Type B pancreatic cell (in vitro differentiated cells): Measurements from ENCODE around the gene MARVELD1. TPM values are rescaled to one million over a fixed set of nuclear protein-coding genes. Genes with fewer than 3 reads are reported as not detected.

ENCODE experiments used
- DNase-seq: peaks from one replicate; pipeline ENCODE4 v3.0.0; 2021; ENCODE audit warnings: mixed read lengths; ENCODE audit not compliant: unreplicated experiment; ENCODE audit errors: extremely low spot score
- H3K27ac Mint-ChIP-seq: 2 replicates; pipeline ENCODE4 v1.8.0; 2021; ENCODE audit warnings: mild to moderate bottlenecking, mixed read lengths
- H3K27me3 Mint-ChIP-seq: 2 replicates; pipeline ENCODE4 v1.8.0; 2021; ENCODE audit warnings: mixed read lengths
- H3K36me3 Mint-ChIP-seq: 2 replicates; pipeline ENCODE4 v1.8.0; 2021; ENCODE audit warnings: mixed read lengths
- H3K4me1 Mint-ChIP-seq: one replicate; pipeline ENCODE4 v1.8.0; 2021; ENCODE audit warnings: mixed read lengths; ENCODE audit not compliant: unreplicated experiment
- H3K4me3 Mint-ChIP-seq: 2 replicates; pipeline ENCODE4 v1.8.0; 2021; ENCODE audit warnings: mild to moderate bottlenecking, mixed read lengths
- H3K9me3 Mint-ChIP-seq: 2 replicates; pipeline ENCODE4 v1.8.0; 2021; ENCODE audit warnings: mixed read lengths
- long read RNA-seq: library from polyadenylated mRNA; unstranded; transcript quantifications from one replicate; pipeline ENCODE4 v2.0.0, GENCODE V29; 2020
- total RNA-seq: library from RNA; stranded (reverse); gene quantifications from 2 replicates; pipeline ENCODE4 v1.2.1, GENCODE V29; 2021; ENCODE audit warnings: low replicate concordance
- TF ChIP-seq, protein P1 (sequence below): fragments of 200-600 bp; sonication (generic); conservative IDR thresholded peaks from 2 replicates; pipeline ENCODE4 v1.5.0; 2021; ENCODE audit warnings: antibody characterized with exemption, mild to moderate bottlenecking

Gene MARVELD1
- 16.8 and 43.7 TPM in 2 replicates for total RNA-seq
- long read RNA-seq, transcript MARVELD1-201 (2 exons, 3,221 nt), result major isoform, 6 of 6 reads
- long read RNA-seq, partial matches to known transcripts, result 0 of 6 reads
- long read RNA-seq, other reads (novel, unspliced or antisense), result 0 of 6 reads

DNA sequence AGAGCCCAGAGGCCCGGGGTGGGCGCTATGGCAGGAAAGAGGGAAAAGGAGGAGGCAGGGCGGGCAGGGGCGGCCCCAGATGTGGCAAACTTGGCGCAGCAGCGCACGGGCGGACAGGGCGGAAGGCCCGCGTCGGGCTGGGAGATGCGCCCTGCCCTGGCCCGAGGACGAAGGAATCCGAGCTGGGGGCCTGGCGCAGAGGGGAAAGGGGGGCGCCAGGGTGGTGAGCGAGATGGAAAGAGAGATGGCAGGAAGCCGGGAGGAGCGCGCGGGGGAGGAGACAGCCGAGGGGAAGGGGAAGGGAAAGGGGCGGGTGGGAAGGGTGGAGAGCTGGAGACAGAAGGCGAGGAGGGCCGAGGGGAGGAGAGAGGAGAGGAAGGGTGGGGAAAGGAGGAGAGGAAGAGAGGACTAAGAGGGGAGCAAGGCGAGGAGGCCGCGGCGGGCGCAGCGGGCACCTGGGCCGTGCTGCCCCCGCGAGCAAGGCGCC lies at the start of gene MARVELD1:
Gene MARVELD1 (plus strand): TSS at position 392 of the 487 bp plus-strand sequence. CDS start 147 bp downstream, outside the sequence.
- H3K27me3 Mint-ChIP-seq, result peaks cover 19% of the 10 kb centered on the region
- no peaks in the 10 kb centered on the region for H3K9me3 Mint-ChIP-seq
- H3K4me3 Mint-ChIP-seq, result peak within 1 kb of the TSS; percentile 100
- peak within 1 kb of the TSS; percentile 98 for H3K27ac Mint-ChIP-seq
- TF ChIP-seq, protein P1, sequence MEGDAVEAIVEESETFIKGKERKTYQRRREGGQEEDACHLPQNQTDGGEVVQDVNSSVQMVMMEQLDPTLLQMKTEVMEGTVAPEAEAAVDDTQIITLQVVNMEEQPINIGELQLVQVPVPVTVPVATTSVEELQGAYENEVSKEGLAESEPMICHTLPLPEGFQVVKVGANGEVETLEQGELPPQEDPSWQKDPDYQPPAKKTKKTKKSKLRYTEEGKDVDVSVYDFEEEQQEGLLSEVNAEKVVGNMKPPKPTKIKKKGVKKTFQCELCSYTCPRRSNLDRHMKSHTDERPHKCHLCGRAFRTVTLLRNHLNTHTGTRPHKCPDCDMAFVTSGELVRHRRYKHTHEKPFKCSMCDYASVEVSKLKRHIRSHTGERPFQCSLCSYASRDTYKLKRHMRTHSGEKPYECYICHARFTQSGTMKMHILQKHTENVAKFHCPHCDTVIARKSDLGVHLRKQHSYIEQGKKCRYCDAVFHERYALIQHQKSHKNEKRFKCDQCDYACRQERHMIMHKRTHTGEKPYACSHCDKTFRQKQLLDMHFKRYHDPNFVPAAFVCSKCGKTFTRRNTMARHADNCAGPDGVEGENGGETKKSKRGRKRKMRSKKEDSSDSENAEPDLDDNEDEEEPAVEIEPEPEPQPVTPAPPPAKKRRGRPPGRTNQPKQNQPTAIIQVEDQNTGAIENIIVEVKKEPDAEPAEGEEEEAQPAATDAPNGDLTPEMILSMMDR, result no peak
- no peak for DNase-seq
- H3K36me3 Mint-ChIP-seq, result peaks cover 11% of the 10 kb centered on the region
- peaks cover 27% of the 10 kb centered on the region for H3K4me1 Mint-ChIP-seq

DNA sequence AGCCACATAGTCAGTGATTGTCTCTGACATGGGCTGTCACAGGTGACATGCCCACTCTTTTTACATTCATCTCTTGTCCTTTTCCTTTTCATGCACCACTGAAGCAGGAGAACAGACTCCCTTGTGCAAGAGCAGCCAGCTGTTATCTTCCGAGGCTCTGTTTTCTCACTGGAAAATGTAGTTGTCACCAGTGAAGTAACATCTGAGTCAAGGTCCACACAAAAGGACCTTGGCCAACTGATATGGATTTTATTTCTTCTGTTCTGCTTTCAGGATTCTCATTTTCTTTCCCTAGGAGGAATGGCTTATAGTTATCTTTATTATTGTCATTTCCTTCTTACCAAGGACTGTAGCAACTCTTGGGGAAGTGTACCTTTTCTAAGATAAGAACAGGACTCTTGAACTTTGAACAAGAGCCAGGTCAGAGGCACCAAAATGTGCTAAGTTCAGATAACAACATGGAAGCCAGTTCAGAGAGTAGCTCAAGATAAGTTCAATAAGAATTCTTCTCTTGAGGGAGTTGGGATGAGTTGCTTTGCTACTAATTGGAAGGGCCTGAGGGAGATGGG lies 49.2 kb upstream of the MARVELD1 start:
- Mint-ChIP-seq H3K4me1 (peaks cover 4% of the 10 kb centered on the region), H3K9me3 (no peaks in the 10 kb centered on the region), H3K27me3 (no peaks in the 10 kb centered on the region), H3K27ac (no peak overlapping the region), H3K36me3 (peaks cover 17% of the 10 kb centered on the region), H3K4me3 (no peak overlapping the region)
- DNase-seq, result no peak
- TF ChIP-seq, protein P1, result no peak

DNA sequence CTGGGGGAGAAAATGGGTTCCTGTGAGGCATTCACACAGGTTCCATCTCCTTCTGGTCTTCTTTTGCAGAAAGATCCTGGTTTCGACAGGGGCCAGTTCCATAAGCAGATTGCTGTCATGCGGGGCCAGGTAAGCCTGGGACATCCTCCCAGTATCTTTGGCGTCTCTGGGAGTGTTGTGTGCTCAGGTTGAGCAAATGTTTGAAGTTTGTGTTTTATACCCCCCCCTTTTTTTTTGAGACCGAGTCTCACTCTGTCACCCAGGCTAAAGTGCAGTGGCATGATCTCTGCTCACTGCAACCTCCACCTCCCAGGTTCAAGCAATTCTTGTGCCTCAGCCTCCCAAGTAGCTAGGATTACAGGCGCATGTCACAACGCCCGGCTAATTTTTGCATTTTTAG lies 46.5 kb upstream of the MARVELD1 start:
- Mint-ChIP-seq H3K9me3 (no peaks in the 10 kb centered on the region), H3K27ac (no peak overlapping the region), H3K4me3 (no peak overlapping the region), H3K36me3 (peaks cover 21% of the 10 kb centered on the region), H3K27me3 (no peaks in the 10 kb centered on the region), H3K4me1 (no peaks in the 10 kb centered on the region)
- no peak for DNase-seq
- TF ChIP-seq, protein P1, result no peak

DNA sequence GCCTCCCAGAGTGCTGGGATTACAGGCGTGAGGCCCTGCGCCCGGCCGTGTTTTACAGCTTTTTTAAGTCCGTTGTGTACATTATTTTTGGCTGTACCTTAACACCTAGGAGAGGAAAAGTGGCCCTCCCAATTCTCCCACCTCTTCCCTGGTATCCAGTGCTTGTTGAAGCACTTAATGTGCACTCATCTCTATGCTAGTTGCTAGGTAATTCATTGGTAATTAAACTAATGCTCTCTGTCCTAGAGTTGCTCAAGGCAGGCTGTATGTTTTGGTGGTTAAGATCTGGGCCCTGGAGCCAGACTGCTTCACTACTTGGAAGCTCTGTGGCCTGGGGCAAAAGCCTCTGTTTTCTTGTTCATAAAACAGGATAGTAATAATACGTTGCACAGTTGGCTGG lies 46.1 kb upstream of the MARVELD1 start:
- H3K27me3 Mint-ChIP-seq, result no peaks in the 10 kb centered on the region
- peaks cover 20% of the 10 kb centered on the region for H3K36me3 Mint-ChIP-seq
- no peaks in the 10 kb centered on the region for H3K9me3 Mint-ChIP-seq
- no peaks in the 10 kb centered on the region for H3K4me1 Mint-ChIP-seq
- DNase-seq, result no peak
- H3K4me3 Mint-ChIP-seq, result no peak overlapping the region
- TF ChIP-seq, protein P1, result no peak
- H3K27ac Mint-ChIP-seq, result no peak overlapping the region

DNA sequence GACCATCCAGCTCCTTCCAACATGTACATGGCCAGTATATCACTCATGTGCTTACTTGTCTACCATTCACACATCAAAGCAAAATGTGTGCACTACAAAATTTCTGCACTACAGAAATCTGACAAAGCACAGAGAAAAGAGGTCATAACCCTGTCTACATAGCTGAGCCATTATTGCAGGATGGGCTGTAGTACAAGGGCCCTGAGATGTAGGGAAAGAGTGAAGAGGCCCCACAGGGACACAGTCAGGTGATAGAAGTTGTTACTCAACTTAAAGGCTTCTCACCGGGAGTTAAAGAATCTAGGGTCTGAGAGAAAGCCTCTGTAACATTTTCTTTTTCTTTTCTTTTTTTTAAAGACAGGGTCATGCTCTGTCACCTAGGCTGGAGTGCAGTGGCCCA lies 44.0 kb upstream of the MARVELD1 start:
- Mint-ChIP-seq H3K4me3 (no peak overlapping the region), H3K36me3 (peaks cover 8% of the 10 kb centered on the region), H3K9me3 (no peaks in the 10 kb centered on the region), H3K4me1 (no peaks in the 10 kb centered on the region), H3K27ac (no peak overlapping the region), H3K27me3 (no peaks in the 10 kb centered on the region)
- TF ChIP-seq, protein P1, result no peak
- DNase-seq, result no peak
